Psoas muscle (tissue), 8 donors: Measurements from ENCODE around the gene HLA-A. TPM values are rescaled to one million over a fixed set of nuclear protein-coding genes. Genes with fewer than 3 reads are reported as not detected.

Experiments used
- ATAC-seq, 4 donors: fragments of 200-7000 bp; cut with Tn5 transposase; one replicate each; pipeline ENCODE4 v1.9.1; 2020; ENCODE audit warnings: moderate library complexity in 3 of 4, mild to moderate bottlenecking in 2 of 4
- DNase-seq, 2 donors: peaks; one replicate each; pipeline ENCODE4 v3.0.0-alpha.2; 2020
- H3K27ac ChIP-seq: fragments of 200-600 bp; one replicate; pipeline ENCODE4 v1.8.0; 2022
- H3K27me3 ChIP-seq, 3 donors: fragments of 200-600 bp in 1 of 3; one replicate each; pipeline versions ENCODE4 v1.6.1 to v1.8.0; 2013 to 2022; ENCODE audit warnings: low read length in 2 of 3, mild to moderate bottlenecking in 2 of 3, moderate library complexity in 1 of 3; ENCODE audit not compliant: insufficient read depth in 3 of 3
- H3K36me3 ChIP-seq, 2 donors: fragments of 200-600 bp in 1 of 2; one replicate each; pipeline versions ENCODE4 v1.6.1 to v1.8.0; 2013 to 2022; ENCODE audit warnings: low read depth in 1 of 2, mild to moderate bottlenecking in 1 of 2, moderate library complexity in 1 of 2; ENCODE audit not compliant: insufficient read depth in 1 of 2
- H3K4me1 ChIP-seq: fragments of 200-600 bp; one replicate; pipeline ENCODE4 v1.8.0; 2022
- H3K4me3 ChIP-seq: fragments of 200-600 bp; one replicate; pipeline ENCODE4 v1.8.0; 2022; ENCODE audit warnings: mild to moderate bottlenecking
- H3K9me3 ChIP-seq: fragments of 200-600 bp; one replicate; pipeline ENCODE4 v1.8.0; 2022
- WGBS, 3 donors: extraction: QIAGEN DNeasy Blood & Tissue Kit; methylation state at CpG; one replicate each; pipeline versions ENCODE4 v1.1.6 to v1.1.7; 2013; 5-methylcytosine and 5-hydroxymethylcytosine counted together
- intact Hi-C, 2 donors: fragments of 100-400 bp; cut with DNase I; formaldehyde crosslinking; loops; one replicate each; pipeline versions ENCODE4 v1.11.0 to v1.14.2; 2022
- polyA plus RNA-seq, 3 donors: library from polyadenylated mRNA; stranded (reverse); fragments of 200-250 nt; gene quantifications; one replicate each; pipeline ENCODE4 v1.2.3, GENCODE V29; 2013
- total RNA-seq, 4 donors: library from RNA; stranded (reverse); fragmentation: NEBNext Ultra II Directional in 2 of 4; extraction: Animal tissue kit (Norgen Biotek cat#: 25700) in 2 of 4; gene quantifications; one replicate each; pipeline versions ENCODE4 v1.2.1 to v1.2.4, GENCODE V29; 2021 to 2023
- TF ChIP-seq, protein P1 (sequence below): fragments of 200-600 bp; IDR thresholded peaks from one replicate; pipeline ENCODE4 v1.8.0; 2022; ENCODE audit warnings: antibody characterized with exemption
- donor health status: healthy with polysubstance abuse.
- donor health status: DM: no; HTN: no; CAD: no; lungs with moderate emphysema.
- donor health status: Bipolar disorder and iron deficiency.
- donor health status: healthy.
- donor health status: DM: yes; HTN: yes; CAD: no.
- donor health status: DM: no; HTN: no; CAD: no.
- donor health status: DM: no; HTN: no; CAD: no.
- donor health status: DM: yes; HTN: yes; CAD: no.

The HLA-A gene
- total and polyA plus RNA-seq, 7 donors: 86.6 to 290 (median 165) TPM

- H3K27ac ChIP-seq: no peak overlapping the region
- no peak overlapping the region for H3K4me3 ChIP-seq
- TF ChIP-seq, protein P1, sequence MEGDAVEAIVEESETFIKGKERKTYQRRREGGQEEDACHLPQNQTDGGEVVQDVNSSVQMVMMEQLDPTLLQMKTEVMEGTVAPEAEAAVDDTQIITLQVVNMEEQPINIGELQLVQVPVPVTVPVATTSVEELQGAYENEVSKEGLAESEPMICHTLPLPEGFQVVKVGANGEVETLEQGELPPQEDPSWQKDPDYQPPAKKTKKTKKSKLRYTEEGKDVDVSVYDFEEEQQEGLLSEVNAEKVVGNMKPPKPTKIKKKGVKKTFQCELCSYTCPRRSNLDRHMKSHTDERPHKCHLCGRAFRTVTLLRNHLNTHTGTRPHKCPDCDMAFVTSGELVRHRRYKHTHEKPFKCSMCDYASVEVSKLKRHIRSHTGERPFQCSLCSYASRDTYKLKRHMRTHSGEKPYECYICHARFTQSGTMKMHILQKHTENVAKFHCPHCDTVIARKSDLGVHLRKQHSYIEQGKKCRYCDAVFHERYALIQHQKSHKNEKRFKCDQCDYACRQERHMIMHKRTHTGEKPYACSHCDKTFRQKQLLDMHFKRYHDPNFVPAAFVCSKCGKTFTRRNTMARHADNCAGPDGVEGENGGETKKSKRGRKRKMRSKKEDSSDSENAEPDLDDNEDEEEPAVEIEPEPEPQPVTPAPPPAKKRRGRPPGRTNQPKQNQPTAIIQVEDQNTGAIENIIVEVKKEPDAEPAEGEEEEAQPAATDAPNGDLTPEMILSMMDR: no peak
- no peak for DNase-seq
- H3K4me1 ChIP-seq: no peaks in the 10 kb centered on the region
- 80 to 94% (median 82%) methylated on average over 2 of the region's 2 CpGs for WGBS, 3 donors
- no peaks in the 10 kb centered on the region for H3K27me3 ChIP-seq
- H3K36me3 ChIP-seq: peaks cover 0 to 11% of the 10 kb centered on the region in 2 donors
- intact Hi-C loops: no loop called here
- H3K9me3 ChIP-seq: no peaks in the 10 kb centered on the region
- ATAC-seq: no peak
Measured at GRCh38 chr6:29948277-29948676, 5.9 kb downstream of the HLA-A start.

DNA sequence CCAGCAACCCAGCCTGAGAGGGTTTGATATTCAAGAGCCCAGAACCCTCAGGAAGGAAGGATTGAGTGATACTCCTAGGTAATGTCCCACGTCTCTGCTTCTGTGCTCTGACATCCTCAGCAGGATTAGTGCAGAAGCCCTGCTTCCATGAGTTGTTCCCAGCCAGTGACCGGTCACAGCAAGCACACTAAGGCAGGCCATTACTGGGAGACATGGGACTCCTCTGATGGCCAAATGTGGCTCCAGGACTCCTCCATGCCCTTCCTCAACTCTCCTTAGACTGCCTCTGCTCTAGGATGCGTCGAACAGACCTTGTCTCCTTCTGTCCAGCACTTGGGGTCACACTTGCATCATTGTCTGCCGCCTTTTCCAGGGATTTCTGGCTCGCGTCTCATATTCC, 7.6 kb downstream of the HLA-A start:
- Histone ChIP-seq H3K27me3 (no peaks in the 10 kb centered on the region), H3K4me3 (no peak overlapping the region), H3K4me1 (no peaks in the 10 kb centered on the region), H3K27ac (no peak overlapping the region), H3K36me3 (peaks cover 0 to 11% of the 10 kb centered on the region in 2 donors), H3K9me3 (no peaks in the 10 kb centered on the region)
- TF ChIP-seq, protein P1: no peak
- ATAC-seq (no peak), DNase-seq (no peak)
- 62 to 86% (median 66%) methylated on average over 7 of the region's 7 CpGs for WGBS, 3 donors
- intact Hi-C loops: no loop called here

- no peaks in the 10 kb centered on the region for H3K4me1 ChIP-seq
- no peaks in the 10 kb centered on the region for H3K9me3 ChIP-seq
- no peaks in the 10 kb centered on the region for H3K27me3 ChIP-seq
- peak in 2 of 4 donors; percentile 63 to 71 for ATAC-seq
- intact Hi-C loops: no loop called here
- H3K4me3 ChIP-seq: no peak overlapping the region
- H3K36me3 ChIP-seq: peaks cover 0 to 7% of the 10 kb centered on the region in 2 donors
- DNase-seq: no peak
- TF ChIP-seq, protein P1: no peak
- 28 to 90% (median 49%) methylated on average over 3 of the region's 3 CpGs for WGBS, 3 donors
- peak overlapping the region; percentile 63 for H3K27ac ChIP-seq
Measured at GRCh38 chr6:29951882-29952281, 9.6 kb downstream of the HLA-A start.

DNA sequence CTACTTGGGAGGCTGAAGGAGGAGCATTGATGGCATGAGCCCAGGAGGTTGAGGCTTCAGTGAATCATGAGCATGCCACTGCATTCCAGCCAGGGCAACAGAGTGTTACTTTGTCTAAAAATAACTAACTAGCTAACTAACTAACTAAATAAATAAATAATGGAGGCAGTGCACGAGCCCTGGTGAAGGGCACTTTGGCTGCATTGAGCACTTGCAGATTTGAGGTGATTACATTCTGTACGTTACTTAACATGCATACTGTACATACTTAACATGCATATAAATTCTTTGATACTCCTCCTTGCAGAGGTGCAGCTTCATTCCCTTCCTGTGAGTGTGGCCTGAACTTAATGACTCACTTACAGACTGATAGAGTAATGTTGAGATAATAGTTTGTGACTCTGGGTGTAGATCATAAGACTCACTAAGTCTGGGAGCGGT, 10.7 kb downstream of the HLA-A start:
- H3K4me1 ChIP-seq: no peaks in the 10 kb centered on the region
- 32 to 46% (median 34%) methylated on average over 3 of the region's 3 CpGs for WGBS, 3 donors
- no peak overlapping the region for H3K4me3 ChIP-seq
- H3K9me3 ChIP-seq: no peaks in the 10 kb centered on the region
- peaks cover 0 to 7% of the 10 kb centered on the region in 2 donors for H3K36me3 ChIP-seq
- H3K27me3 ChIP-seq: no peaks in the 10 kb centered on the region
- H3K27ac ChIP-seq: peak overlapping the region; percentile 71
- TF ChIP-seq, protein P1: no peak
- peak in 1 of 2 donors; percentile 75 for DNase-seq
- intact Hi-C loops: no loop called here
- peak; percentile 84 to 94 (median 94) for ATAC-seq

DNA sequence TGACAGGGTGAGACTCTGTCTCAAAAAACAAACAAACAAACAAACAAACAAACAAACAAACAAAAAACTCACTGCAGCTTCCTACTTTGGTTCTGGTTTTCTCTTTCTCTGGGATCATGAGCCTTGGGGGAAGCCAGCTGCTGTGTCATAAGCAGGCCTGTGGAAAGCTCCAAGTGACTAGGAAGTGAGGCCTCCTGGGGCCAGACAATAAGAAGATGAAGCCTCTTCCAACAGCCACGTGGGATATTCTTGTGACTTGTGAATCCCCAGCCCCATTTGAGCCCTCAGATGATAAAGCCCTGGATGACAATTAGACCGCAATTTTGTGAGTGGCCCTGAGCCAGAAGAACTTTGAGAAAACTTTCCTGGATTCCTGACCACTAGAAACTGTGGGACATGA, 11.4 kb downstream of the HLA-A start:
- WGBS, 3 donors: 0 to 67% (median 27%) methylated on average over 1 to 2 of the region's 2 CpGs
- peaks cover 0 to 2% of the 10 kb centered on the region in 2 donors for H3K36me3 ChIP-seq
- ATAC-seq: no peak
- no peak for DNase-seq
- intact Hi-C loops: no loop called here
- peak overlapping the region; percentile 71 for H3K27ac ChIP-seq
- TF ChIP-seq, protein P1: no peak
- no peak overlapping the region for H3K4me3 ChIP-seq
- H3K9me3 ChIP-seq: no peaks in the 10 kb centered on the region
- no peaks in the 10 kb centered on the region for H3K4me1 ChIP-seq
- no peaks in the 10 kb centered on the region for H3K27me3 ChIP-seq
